DND-41 (cell line): Measurements from ENCODE around the gene CHRM5.

ENCODE experiments used
- CTCF ChIP-seq: IDR thresholded peaks from 2 replicates; pipeline ENCODE4 v1.5.1; 2012; ENCODE audit warnings: borderline replicate concordance, low read length, moderate library complexity, mild to moderate bottlenecking; ENCODE audit not compliant: poor library complexity, severe bottlenecking; ENCODE audit errors: extremely low read depth
- EZH2 ChIP-seq: IDR thresholded peaks from 3 replicates; pipeline ENCODE4 v1.6.1; 2012; ENCODE audit warnings: borderline replicate concordance, low read depth, mild to moderate bottlenecking, moderate library complexity, low read length, inconsistent platforms; ENCODE audit not compliant: severe bottlenecking

- no peak for TF ChIP-seq CTCF
- no peak for TF ChIP-seq EZH2
Measured at GRCh38 chr15:34065261-34065660, 97.0 kb downstream of the CHRM5 start.
